Heart left ventricle (tissue), 13 donors: ENCODE data around the gene RPS6KA5.

ENCODE experiments used
- CTCF ChIP-seq, 12 donors: fragments of 200-600 bp; sonication (generic) in 4 of 12; IDR thresholded peaks; one replicate each; pipeline versions ENCODE4 v1.5.0 to v1.8.0; 2018 to 2022; ENCODE audit warnings: antibody characterized with exemption in 12 of 12, mild to moderate bottlenecking in 5 of 12
- POLR2A ChIP-seq, 2 donors: fragments of 450-650 bp; IDR thresholded peaks; one replicate each; pipeline ENCODE4 v1.6.1; 2017; ENCODE audit warnings: antibody characterized with exemption in 2 of 2, mild to moderate bottlenecking in 2 of 2, moderate library complexity in 2 of 2
- donor health status: ischemic (EF 13 %, LVEDD 7.1; RV severe dilation, severe dysfunction).
- donor health status: DM: no; HTN: yes; CAD: no.
- donor health status: DM: no; HTN: no; CAD: no.
- donor health status: ischemic (EF 25% LVEDD 6.9; RV normal size, moderate dysfunction).
- donor health status: ischemic (EF 25% LVEDD 5.7; RV mildly dilated, moderate dysfunction).
- donor health status: ischemic (EF 35%, LVEDD 5.7; RV mildly dilated, moderate dysfunction).
- donor health status: nonischemic (EF 11% LVEDD 7.7; RV severe dilation, severe dysfunction).
- donor health status: DM: yes; HTN: yes; CAD: no.
- donor health status: PGD.
- donor health status: ischemic (EF 29% LVEDD 5.4; RV normal size, mild dysfunction).
- donor health status: nonischemic (EF 23%, LVEDD 6.1; RV moderate dilation, normal function).

GRCh38 chr14:90874599-90874998 lies 185.8 kb downstream of the RPS6KA5 start:
- TF ChIP-seq CTCF (IDR thresholded peaks at IDR 0.05) (no peak), POLR2A (IDR thresholded peaks at IDR 0.05) (no peak)
